Transverse colon (tissue), 4 donors: ENCODE results near the gene TTC3. TPM values are rescaled to one million over a fixed set of nuclear protein-coding genes. Genes with fewer than 3 reads are reported as not detected.
A peak's percentile ranks its signal among the peaks of the same experiment; 100 is the strongest.

Experiments
- DNase-seq: peaks from one replicate; pipeline ENCODE4 v3.0.0-alpha.2; 2019
- H3K27ac ChIP-seq, 4 donors: fragments of 200-600 bp; sonication (generic); 2 replicates each; pipeline ENCODE4 v1.5.1; 2016 to 2018; ENCODE audit warnings: inconsistent platforms in 4 of 4
- H3K27me3 ChIP-seq: fragments of 200-600 bp; sonication (generic); 2 replicates; pipeline ENCODE4 v1.5.1; 2017; ENCODE audit warnings: inconsistent platforms
- H3K36me3 ChIP-seq, 4 donors: fragments of 200-600 bp; sonication (generic); 2 replicates each; pipeline ENCODE4 v1.5.1; 2017 to 2019; ENCODE audit warnings: inconsistent platforms in 4 of 4
- H3K4me1 ChIP-seq, 4 donors: fragments of 200-600 bp; sonication (generic); 2 replicates each; pipeline ENCODE4 v1.5.1; 2017 to 2020; ENCODE audit warnings: inconsistent platforms in 4 of 4
- H3K4me3 ChIP-seq, 4 donors: fragments of 200-600 bp; sonication (generic); 1 replicate in 1 of 4; 2 replicates in 3 of 4; pipeline versions ENCODE4 v1.5.1 to v1.6.1; 2017 to 2019; ENCODE audit warnings: inconsistent platforms in 4 of 4
- H3K9me3 ChIP-seq, 2 donors: fragments of 200-600 bp; sonication (generic); 2 replicates each; pipeline ENCODE4 v1.5.1; 2017 to 2019; ENCODE audit warnings: inconsistent platforms in 2 of 2
- EP300 ChIP-seq: sonication (generic); formaldehyde crosslinking; IDR thresholded peaks from one replicate; pipeline ENCODE4 v1.6.1; 2017; ENCODE audit warnings: antibody characterized with exemption, low read depth
- POLR2A ChIP-seq: fragments of 450-650 bp; IDR thresholded peaks from one replicate; pipeline ENCODE4 v1.6.1; 2016; ENCODE audit warnings: antibody characterized with exemption, mild to moderate bottlenecking, moderate library complexity
- POLR2AphosphoS5 ChIP-seq, 3 donors: sonication (generic); formaldehyde crosslinking; IDR thresholded peaks; one replicate each; pipeline ENCODE4 v1.6.1; 2016; ENCODE audit warnings: antibody characterized with exemption in 3 of 3
- WGBS, 2 donors: methylation state at CpG; one replicate each; pipeline ENCODE4 v1.1.5; 2018; ENCODE audit warnings: low coverage in 1 of 2; 5-methylcytosine and 5-hydroxymethylcytosine counted together
- in situ Hi-C, 4 donors: fragments of 200-750 bp; cut with MboI; loops; one replicate each; pipeline versions ENCODE4 v1.15.0 to v1.15.1; 2017; ENCODE audit warnings: low sequenced_read_pairs in 3 of 4, low pct_ligation_motif_present in 1 of 4, low pct_unique_long_range_greater_than_20kb in 1 of 4
- intact Hi-C: fragments of 100-400 bp; cut with DNase I; formaldehyde crosslinking; loops from one replicate; pipeline ENCODE4 v1.15.1; 2023; ENCODE audit warnings: low total_unique reads
- total RNA-seq, 4 donors: library from RNA; depleted of rRNA; stranded (reverse); fragments of >200 nt; gene quantifications; one replicate each; pipeline ENCODE4 v1.1.0, GENCODE V29; 2016
- TF ChIP-seq, protein P1 (sequence below), 5 experiments: fragments of 200-600 bp in 3 of 5; fragments of 450-650 bp in 2 of 5; sonication (generic) in 3 of 5; IDR thresholded peaks; 1 replicate in 2 of 5; 2 replicates in 3 of 5; pipeline ENCODE4 v1.5.1; 2016 to 2017; ENCODE audit warnings: antibody characterized with exemption in 5 of 5, inconsistent platforms in 3 of 5, mild to moderate bottlenecking in 2 of 5, moderate library complexity in 1 of 5

The TTC3 gene
- total RNA-seq, 4 donors from 2014 or later: 84.0 to 247 (median 146) TPM

DNA sequence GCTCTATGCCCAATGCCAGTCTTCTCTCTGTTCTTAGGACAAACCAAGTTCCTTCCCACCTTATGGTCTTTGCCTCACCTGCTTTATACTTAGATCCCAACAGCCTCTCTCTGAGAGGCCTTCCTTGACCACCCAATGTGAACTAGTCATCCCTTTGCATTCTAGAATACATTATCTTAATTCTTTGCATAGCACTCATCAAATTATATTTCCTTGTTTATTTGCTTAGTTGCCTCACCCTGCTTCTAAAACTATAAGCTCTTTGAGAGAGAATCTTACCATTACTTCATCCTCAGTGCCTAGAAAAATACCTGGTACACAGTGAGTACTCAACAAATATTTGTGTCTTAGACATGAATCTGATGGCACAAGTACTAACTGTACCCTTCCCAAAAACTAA is 8.2 kb upstream of the TTC3 start:
- peaks cover 0 to 11% (median 8%) of the 10 kb centered on the region in 4 donors for H3K4me1 ChIP-seq
- H3K9me3 ChIP-seq: no peaks in the 10 kb centered on the region
- H3K36me3 ChIP-seq: no peaks in the 10 kb centered on the region
- in situ Hi-C loops (no loop called here), intact Hi-C loops (no loop called here)
- DNase-seq: no peak
- no peak overlapping the region for H3K27ac ChIP-seq
- no peak overlapping the region for H3K4me3 ChIP-seq
- H3K27me3 ChIP-seq: no peaks in the 10 kb centered on the region
- no peak for TF ChIP-seq POLR2A
- TF ChIP-seq, protein P1, sequence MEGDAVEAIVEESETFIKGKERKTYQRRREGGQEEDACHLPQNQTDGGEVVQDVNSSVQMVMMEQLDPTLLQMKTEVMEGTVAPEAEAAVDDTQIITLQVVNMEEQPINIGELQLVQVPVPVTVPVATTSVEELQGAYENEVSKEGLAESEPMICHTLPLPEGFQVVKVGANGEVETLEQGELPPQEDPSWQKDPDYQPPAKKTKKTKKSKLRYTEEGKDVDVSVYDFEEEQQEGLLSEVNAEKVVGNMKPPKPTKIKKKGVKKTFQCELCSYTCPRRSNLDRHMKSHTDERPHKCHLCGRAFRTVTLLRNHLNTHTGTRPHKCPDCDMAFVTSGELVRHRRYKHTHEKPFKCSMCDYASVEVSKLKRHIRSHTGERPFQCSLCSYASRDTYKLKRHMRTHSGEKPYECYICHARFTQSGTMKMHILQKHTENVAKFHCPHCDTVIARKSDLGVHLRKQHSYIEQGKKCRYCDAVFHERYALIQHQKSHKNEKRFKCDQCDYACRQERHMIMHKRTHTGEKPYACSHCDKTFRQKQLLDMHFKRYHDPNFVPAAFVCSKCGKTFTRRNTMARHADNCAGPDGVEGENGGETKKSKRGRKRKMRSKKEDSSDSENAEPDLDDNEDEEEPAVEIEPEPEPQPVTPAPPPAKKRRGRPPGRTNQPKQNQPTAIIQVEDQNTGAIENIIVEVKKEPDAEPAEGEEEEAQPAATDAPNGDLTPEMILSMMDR (IDR thresholded peaks at IDR 0.05): no peak
- no peak for TF ChIP-seq EP300
- no peak for TF ChIP-seq POLR2AphosphoS5 (IDR thresholded peaks at IDR 0.05)

DNA sequence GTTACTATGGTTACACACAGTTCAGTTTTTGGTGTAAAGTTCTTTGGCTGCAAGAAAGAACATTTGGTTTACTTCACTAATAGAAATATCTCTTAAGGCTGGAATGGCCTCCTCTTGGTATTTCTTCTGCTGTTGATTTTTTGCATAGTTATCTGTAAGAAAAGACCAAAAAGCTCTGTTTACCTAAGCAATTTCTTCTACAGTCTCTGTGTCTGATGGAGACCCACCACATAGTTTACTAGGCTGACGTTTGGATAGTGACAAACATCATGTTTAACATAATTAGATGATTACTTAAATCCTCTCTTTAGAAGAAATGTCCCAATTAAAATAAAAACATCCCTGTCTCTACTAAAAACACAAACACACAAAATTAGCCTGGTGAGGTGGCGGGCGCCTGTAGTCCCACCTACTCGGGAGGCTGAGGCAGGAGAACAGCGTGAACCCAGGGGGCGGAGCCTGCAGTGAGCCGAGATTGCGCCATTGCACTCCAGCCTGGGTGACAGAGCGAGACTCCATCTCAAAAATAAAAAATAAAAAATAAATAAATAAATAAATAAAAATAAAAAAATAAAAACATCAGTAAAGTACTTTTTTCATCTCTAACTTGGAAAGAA is 7.4 kb upstream of the TTC3 start:
- no peak overlapping the region for H3K27ac ChIP-seq
- 93% methylated on average over 3 to 9 of the region's 9 CpGs for WGBS, 2 donors
- DNase-seq: no peak
- no peaks in the 10 kb centered on the region for H3K36me3 ChIP-seq
- H3K4me1 ChIP-seq: peaks cover 0 to 4% (median 2%) of the 10 kb centered on the region in 4 donors
- in situ Hi-C loops: no loop called here
- no peaks in the 10 kb centered on the region for H3K9me3 ChIP-seq
- TF ChIP-seq POLR2AphosphoS5 (IDR thresholded peaks at IDR 0.05) (no peak), POLR2A (no peak), EP300 (no peak)
- TF ChIP-seq, protein P1 (IDR thresholded peaks at IDR 0.05): no peak
- no peaks in the 10 kb centered on the region for H3K27me3 ChIP-seq
- intact Hi-C loops: no loop called here
- H3K4me3 ChIP-seq: no peak overlapping the region

DNA sequence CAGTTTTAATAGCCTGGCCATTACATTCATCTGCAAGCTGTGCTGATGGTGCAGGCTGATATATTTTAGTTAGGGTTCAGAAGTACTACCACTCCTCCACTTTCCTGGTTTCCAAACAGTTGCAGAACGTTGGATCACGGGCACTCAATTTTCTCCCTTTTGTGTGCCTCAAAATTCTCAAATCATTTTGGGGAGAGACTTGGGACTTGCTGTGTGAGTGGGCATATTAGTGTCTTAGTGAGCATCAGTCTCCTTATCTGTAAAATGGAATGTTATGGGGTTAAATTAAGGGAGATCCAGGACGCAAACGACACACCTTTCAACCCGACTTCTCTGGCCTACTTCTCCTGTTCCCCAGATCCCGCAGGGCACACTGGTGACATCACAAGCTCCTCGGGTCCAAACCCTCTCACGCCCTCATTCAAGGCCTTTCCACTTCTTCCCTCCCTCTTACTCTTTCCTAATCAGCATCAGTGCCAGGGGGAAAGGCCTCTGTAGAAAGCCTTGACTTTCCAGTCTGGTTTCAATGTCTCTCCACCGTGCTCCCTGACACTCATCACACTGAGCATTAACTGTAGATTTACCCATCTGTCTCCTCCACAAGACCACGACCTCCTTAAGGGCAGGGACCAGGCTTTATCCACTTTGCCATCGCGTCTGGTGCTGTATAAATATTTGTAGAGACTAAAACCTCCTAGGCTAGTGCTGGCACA is 1.3 kb upstream of the TTC3 start:
- no peaks in the 10 kb centered on the region for H3K27me3 ChIP-seq
- WGBS, 2 donors: 26 to 50% methylated on average over 4 to 12 of the region's 12 CpGs
- peaks cover 14 to 28% (median 24%) of the 10 kb centered on the region in 4 donors for H3K4me1 ChIP-seq
- in situ Hi-C loops (loop anchor here in 1 of 4 donors (10.0 kb wide), 1 partner anchor 87 kb away; no protein-coding TSS in a partner anchor), intact Hi-C loops (loop anchor here (2.0 kb wide), 1 partner anchor 81 kb away; no protein-coding TSS in a partner anchor)
- peak; percentile 64 for DNase-seq
- H3K27ac ChIP-seq: peak overlapping the region; percentile 97 to 99 (median 98)
- H3K9me3 ChIP-seq: no peaks in the 10 kb centered on the region
- H3K36me3 ChIP-seq: no peaks in the 10 kb centered on the region
- peak overlapping the region; percentile 49 to 93 (median 77) for H3K4me3 ChIP-seq
- TF ChIP-seq POLR2AphosphoS5 (IDR thresholded peaks at IDR 0.05): peak; percentile 44 to 52 (median 47)
- TF ChIP-seq, protein P1 (IDR thresholded peaks at IDR 0.05): no peak

DNA sequence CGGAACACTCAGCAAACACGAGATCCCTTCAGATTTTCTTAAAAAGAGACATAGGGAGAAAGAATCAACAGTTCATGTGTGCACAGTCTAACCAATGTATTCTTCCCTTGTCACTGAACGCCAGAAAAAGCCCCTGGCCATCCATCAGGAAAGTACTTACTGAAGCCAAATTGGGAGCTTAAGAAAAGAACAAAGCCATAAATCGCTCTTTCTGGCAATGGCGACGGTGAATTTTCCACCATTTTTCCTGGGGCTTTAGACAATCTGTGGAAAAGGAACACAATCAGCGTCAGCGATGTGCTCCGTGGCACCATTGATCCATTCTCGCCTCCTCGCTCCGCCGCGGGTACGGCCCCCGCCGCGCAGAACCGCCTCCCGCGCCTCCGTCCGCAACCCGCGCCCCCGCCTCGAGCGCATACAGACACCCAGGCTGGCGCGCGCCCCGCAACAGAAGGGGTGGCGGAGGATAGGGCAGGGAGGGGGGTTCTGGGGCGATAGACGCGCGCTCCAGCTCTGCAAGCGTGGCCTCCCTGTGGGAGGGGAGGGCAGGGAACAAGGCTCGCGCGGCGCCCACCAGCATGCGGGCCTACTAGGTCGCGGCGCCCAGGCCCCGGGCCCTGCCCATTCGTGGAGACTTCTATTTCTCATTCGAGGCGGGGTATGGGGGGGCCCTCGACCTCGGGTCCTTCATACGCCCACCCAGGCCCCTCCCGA is 623 bp upstream of the TTC3 start:
- Histone ChIP-seq H3K9me3 (no peaks in the 10 kb centered on the region), H3K27me3 (no peaks in the 10 kb centered on the region), H3K4me1 (peaks cover 14 to 28% (median 24%) of the 10 kb centered on the region in 4 donors), H3K36me3 (no peaks in the 10 kb centered on the region), H3K27ac (peak overlapping the region; percentile 97 to 99 (median 98)), H3K4me3 (peak overlapping the region; percentile 49 to 93 (median 77))
- in situ Hi-C loops (loop anchor here in 1 of 4 donors (10.0 kb wide), 1 partner anchor 88 kb away; no protein-coding TSS in a partner anchor), intact Hi-C loops (loop anchor here (2.0 kb wide), 1 partner anchor 82 kb away; no protein-coding TSS in a partner anchor)
- TF ChIP-seq POLR2AphosphoS5 (IDR thresholded peaks at IDR 0.05) (peak in 1 of 3 donors; percentile 71), EP300 (peak; percentile 19), POLR2A (peak; percentile 74)
- TF ChIP-seq, protein P1 (IDR thresholded peaks at IDR 0.05): peak in 1 of 5 experiments; percentile 24
- peak; percentile 11 for DNase-seq
- WGBS, 2 donors: 0 to 2% methylated on average over 1 to 9 of the region's 54 CpGs
